ENCODE data around the gene MAP2K2.

DNA sequence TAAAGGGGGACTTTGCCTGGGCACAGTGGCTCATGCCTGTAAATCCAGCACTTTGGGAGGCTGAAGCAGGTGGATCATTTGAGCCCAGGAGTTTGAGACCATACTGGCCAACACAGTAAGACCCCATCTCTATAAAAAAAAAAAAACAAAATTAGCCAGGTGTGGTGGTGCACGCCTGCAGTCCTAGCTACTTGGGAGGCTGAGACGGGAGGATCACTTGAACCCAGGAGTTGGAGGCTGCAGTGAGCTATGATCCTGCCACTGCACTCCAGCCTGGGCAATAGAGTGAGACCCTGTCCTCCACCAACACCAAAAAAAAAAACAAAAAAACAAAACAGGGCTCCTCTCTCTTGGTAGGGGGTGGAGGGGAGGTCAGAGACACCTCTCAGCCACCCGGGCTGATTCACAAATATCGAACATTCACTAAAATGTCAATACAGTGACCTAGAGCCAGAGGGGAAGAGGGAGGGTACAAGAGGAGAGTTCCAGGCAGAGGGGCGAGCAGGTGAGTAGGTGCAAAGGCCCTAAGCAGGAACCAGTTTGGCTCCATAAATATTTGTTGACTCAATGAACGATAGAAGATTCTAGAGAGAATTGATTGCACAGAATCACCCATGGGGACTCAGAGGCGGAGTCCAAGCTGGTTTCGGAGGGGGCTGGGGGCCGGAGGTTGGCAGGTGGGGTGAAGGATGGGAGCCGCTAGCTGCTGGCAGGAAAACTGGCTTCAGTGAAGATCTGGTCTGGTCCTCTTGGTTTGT, 28.5 kb upstream of the MAP2K2 start:
- TF ChIP-seq, protein P1, sequence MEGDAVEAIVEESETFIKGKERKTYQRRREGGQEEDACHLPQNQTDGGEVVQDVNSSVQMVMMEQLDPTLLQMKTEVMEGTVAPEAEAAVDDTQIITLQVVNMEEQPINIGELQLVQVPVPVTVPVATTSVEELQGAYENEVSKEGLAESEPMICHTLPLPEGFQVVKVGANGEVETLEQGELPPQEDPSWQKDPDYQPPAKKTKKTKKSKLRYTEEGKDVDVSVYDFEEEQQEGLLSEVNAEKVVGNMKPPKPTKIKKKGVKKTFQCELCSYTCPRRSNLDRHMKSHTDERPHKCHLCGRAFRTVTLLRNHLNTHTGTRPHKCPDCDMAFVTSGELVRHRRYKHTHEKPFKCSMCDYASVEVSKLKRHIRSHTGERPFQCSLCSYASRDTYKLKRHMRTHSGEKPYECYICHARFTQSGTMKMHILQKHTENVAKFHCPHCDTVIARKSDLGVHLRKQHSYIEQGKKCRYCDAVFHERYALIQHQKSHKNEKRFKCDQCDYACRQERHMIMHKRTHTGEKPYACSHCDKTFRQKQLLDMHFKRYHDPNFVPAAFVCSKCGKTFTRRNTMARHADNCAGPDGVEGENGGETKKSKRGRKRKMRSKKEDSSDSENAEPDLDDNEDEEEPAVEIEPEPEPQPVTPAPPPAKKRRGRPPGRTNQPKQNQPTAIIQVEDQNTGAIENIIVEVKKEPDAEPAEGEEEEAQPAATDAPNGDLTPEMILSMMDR (IDR thresholded peaks at IDR 0.05) = no peak
- TF ChIP-seq POLR2A (IDR thresholded peaks at IDR 0.05) = no peak

Data from lower leg skin (tissue), 3 donors.